Panc1 (cell line): ENCODE data around the gene UBE2QL1.

ENCODE experiments used
- POLR2AphosphoS5 ChIP-seq: IDR thresholded peaks from 2 replicates; pipeline ENCODE4 v1.6.1; 2012; ENCODE audit warnings: mild to moderate bottlenecking, low read depth, low read length, moderate library complexity
- SIN3A ChIP-seq: IDR thresholded peaks from 2 replicates; pipeline ENCODE4 v1.6.1; 2012; ENCODE audit warnings: low read depth, mild to moderate bottlenecking, low read length, moderate library complexity, borderline replicate concordance; ENCODE audit not compliant: insufficient read depth
- TF ChIP-seq, protein P1 (sequence below): fragments of 450-650 bp; IDR thresholded peaks from 2 replicates; pipeline ENCODE4 v1.5.1; 2017; ENCODE audit warnings: mild to moderate bottlenecking
- TF ChIP-seq, protein P2 (sequence below), 2 experiments: IDR thresholded peaks; 2 replicates each; pipeline ENCODE4 v1.6.1; 2011 to 2012; ENCODE audit warnings: low read depth in 2 of 2, control low read depth in 1 of 2, low read length in 1 of 2, mild to moderate bottlenecking in 1 of 2, moderate library complexity in 1 of 2; ENCODE audit not compliant: insufficient read depth in 1 of 2

DNA sequence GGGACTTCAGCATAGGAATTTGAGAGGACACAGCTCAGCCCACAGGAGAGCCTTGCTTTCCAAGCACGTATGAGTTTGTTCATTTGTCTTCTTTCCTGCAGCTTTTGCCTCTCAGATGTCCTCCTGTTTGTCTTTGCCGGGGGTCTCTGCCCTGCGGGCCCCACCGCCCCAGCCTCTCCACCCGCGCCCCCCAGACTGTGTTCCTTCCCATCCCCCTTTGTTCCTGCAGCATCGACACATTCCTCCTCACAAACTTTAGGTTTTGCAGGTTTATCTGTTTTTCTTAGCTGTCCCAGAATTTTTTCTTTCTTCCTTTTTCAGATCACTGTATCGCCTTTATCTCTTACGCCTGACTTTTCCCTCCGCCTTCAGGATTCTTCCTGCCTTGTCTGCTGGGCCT is 18.9 kb downstream of the UBE2QL1 start:
- TF ChIP-seq, protein P1, sequence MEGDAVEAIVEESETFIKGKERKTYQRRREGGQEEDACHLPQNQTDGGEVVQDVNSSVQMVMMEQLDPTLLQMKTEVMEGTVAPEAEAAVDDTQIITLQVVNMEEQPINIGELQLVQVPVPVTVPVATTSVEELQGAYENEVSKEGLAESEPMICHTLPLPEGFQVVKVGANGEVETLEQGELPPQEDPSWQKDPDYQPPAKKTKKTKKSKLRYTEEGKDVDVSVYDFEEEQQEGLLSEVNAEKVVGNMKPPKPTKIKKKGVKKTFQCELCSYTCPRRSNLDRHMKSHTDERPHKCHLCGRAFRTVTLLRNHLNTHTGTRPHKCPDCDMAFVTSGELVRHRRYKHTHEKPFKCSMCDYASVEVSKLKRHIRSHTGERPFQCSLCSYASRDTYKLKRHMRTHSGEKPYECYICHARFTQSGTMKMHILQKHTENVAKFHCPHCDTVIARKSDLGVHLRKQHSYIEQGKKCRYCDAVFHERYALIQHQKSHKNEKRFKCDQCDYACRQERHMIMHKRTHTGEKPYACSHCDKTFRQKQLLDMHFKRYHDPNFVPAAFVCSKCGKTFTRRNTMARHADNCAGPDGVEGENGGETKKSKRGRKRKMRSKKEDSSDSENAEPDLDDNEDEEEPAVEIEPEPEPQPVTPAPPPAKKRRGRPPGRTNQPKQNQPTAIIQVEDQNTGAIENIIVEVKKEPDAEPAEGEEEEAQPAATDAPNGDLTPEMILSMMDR: no peak
- TF ChIP-seq POLR2AphosphoS5 (no peak), SIN3A (no peak)
- TF ChIP-seq, protein P2, sequence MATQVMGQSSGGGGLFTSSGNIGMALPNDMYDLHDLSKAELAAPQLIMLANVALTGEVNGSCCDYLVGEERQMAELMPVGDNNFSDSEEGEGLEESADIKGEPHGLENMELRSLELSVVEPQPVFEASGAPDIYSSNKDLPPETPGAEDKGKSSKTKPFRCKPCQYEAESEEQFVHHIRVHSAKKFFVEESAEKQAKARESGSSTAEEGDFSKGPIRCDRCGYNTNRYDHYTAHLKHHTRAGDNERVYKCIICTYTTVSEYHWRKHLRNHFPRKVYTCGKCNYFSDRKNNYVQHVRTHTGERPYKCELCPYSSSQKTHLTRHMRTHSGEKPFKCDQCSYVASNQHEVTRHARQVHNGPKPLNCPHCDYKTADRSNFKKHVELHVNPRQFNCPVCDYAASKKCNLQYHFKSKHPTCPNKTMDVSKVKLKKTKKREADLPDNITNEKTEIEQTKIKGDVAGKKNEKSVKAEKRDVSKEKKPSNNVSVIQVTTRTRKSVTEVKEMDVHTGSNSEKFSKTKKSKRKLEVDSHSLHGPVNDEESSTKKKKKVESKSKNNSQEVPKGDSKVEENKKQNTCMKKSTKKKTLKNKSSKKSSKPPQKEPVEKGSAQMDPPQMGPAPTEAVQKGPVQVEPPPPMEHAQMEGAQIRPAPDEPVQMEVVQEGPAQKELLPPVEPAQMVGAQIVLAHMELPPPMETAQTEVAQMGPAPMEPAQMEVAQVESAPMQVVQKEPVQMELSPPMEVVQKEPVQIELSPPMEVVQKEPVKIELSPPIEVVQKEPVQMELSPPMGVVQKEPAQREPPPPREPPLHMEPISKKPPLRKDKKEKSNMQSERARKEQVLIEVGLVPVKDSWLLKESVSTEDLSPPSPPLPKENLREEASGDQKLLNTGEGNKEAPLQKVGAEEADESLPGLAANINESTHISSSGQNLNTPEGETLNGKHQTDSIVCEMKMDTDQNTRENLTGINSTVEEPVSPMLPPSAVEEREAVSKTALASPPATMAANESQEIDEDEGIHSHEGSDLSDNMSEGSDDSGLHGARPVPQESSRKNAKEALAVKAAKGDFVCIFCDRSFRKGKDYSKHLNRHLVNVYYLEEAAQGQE (IDR thresholded peaks at IDR 0.05; ENCODE audit: insufficient read depth in 1 of 2, low read depth in 2 of 2, low read length in 1 of 2): no peak
